Measurements from ENCODE around the gene RAB10.

RAB10 gene

GRCh38 chr2:26033270-26033817 is 540 bp upstream of the RAB10 start:
- H3K4me3 ChIP-seq (ENCODE audit: low read depth, low read length), result peak overlapping the region; percentile 62
- peak; percentile 39 for DNase-seq (ENCODE audit: low read depth)
- TF ChIP-seq CTCF (IDR thresholded peaks at IDR 0.05; ENCODE audit: low read depth, low read length, missing control alignments), result no peak

- no peak for DNase-seq (ENCODE audit: low read depth)
- peak overlapping the region; percentile 62 for H3K4me3 ChIP-seq (ENCODE audit: low read depth, low read length)
- TF ChIP-seq CTCF (IDR thresholded peaks at IDR 0.05; ENCODE audit: low read depth, low read length, missing control alignments), result no peak
Measured at GRCh38 chr2:26034637-26034992, 731 bp downstream of the RAB10 start.

GRCh38 chr2:26035090-26035743 is 1.3 kb downstream of the RAB10 start:
- no peak for DNase-seq (ENCODE audit: low read depth)
- peak overlapping the region; percentile 62 for H3K4me3 ChIP-seq (ENCODE audit: low read depth, low read length)
- TF ChIP-seq CTCF (IDR thresholded peaks at IDR 0.05; ENCODE audit: low read depth, low read length, missing control alignments), result no peak

GRCh38 chr2:26039603-26040323 is 5.9 kb downstream of the RAB10 start:
- H3K4me3 ChIP-seq (ENCODE audit: low read depth, low read length), result no peak overlapping the region
- no peak for TF ChIP-seq CTCF (IDR thresholded peaks at IDR 0.05; ENCODE audit: low read depth, low read length, missing control alignments)
- no peak for DNase-seq (ENCODE audit: low read depth)

- no peak for TF ChIP-seq CTCF (IDR thresholded peaks at IDR 0.05; ENCODE audit: low read depth, low read length, missing control alignments)
- no peak for DNase-seq (ENCODE audit: low read depth)
- H3K4me3 ChIP-seq (ENCODE audit: low read depth, low read length), result no peak overlapping the region
Measured at GRCh38 chr2:26043109-26043508, 9.2 kb downstream of the RAB10 start.

- no peak overlapping the region for H3K4me3 ChIP-seq (ENCODE audit: low read depth, low read length)
- DNase-seq (ENCODE audit: low read depth), result no peak
- TF ChIP-seq CTCF (IDR thresholded peaks at IDR 0.05; ENCODE audit: low read depth, low read length, missing control alignments), result no peak
Measured at GRCh38 chr2:26043862-26044696, 10.2 kb downstream of the RAB10 start.

Data from GM12864 (cell line).